C1 segment of cervical spinal cord (tissue), 14 donors: ENCODE data around the gene TNNI3.
"Not testable (repeated sequence)": the region's sequence is repeated elsewhere in the genome, so short reads cannot be mapped to it uniquely, and the experiment has no call there.

Source experiments
- DNase-seq, 14 donors: peaks; one replicate each; lab custom pipeline; 2025; lab: John Stamatoyannopoulos, UW

Gene TNNI3

DNA sequence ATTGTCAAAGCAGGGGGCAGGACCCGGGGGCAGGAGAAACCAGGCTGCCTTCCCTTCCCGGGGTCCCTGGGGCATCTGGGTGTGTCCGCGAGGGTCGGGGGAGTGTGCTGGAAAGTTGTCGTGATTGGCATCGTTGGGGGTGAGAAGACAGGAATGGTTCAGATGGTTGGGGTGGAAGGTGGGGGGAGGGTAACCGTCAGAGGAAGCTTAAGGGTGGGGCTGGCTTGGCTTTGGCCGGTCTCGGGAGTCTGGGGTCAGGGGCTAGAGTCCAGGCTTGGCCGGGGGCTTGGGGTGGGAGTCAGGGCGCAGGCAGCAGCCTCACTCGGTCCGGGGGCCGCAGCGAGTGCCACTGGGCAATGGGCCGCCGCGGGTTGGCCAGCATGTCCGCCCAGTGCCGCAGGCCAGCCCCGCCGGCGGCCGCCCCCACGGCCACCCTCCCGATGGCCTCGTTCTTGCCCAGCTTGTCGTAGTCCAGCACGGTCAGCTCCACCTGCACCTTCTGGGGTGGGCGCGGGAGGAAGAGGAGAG lies 15.7 kb upstream of the TNNI3 start:
- DNase-seq, result no peak

DNA sequence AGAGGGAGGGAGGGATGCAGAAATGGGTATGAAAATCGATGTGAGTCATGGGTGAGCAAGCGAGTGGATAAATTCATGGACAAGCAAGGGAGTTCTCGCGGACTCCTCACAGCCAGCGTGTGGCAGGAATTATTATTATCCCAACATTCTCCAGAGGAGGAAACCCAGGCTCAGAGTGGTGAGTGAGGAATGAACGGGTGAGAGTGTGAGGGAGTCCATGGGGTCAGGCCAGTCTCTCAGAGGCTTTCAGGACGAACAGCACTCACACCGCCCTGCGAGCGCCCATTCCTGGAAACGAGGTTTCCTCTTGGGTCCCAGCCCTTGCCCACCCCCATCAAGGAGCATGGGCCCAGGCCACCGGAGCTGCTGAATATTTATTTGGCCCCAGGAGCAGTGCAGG lies 15.2 kb upstream of the TNNI3 start:
- DNase-seq, result no peak

DNA sequence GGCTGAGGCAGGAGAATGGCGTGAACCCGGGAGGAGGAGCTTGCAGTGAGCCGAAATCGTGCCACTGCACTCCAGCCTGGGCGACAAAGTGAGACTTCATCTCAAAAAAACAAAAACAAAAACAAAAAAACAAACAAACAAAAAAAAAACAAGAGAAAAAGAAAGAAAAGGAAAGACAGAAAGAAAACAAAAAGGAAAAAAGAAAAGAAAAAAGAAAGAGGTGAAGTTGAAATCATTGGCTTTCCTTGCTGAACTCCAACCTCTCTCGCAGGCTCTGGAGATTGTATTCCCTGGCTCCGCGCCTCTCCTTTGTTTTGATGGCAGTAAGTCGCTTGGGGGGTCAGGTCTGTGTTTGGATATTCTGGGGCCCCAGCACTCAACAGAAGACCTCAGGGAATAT lies 14.8 kb upstream of the TNNI3 start:
- DNase-seq, result not testable (repeated sequence)

DNA sequence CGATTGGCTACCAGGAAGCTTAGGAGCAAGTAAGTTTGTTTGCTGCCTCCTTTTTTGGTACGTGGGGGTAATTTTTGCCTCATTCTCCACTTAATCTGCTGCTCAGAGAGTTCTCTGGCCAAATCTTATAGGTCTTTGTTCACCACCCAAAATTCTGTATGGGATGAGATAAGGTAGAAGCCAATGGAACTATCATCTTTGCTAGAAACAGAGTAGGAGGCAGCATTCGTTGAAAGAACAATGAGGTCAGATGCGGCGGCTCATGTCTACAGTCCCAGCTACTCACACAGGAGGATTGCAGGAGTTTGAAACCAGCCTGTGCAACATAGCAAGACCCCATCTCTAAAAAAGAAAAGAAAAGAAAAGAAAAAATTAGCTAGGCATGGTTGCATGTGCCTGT lies 13.9 kb upstream of the TNNI3 start:
- DNase-seq, result no peak

DNA sequence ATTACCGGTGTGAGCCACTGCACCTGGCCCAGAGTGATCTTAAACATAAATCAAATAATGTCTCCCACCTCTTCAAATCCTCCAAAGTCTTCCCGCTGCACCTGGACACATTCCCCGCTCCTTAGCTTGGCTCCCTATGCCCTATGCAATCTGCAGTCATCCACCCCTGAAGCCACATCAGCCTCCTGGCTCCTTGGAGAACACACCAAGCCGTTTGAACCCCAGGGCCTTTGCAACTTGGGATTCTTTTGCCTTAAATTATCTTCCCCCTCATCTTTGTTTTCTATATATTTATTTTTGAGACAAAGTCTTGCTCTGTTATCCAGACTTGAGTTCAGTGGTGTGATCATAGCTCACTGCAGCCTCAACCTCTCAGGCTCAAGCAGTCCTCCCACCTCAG lies 11.6 kb upstream of the TNNI3 start:
- no peak for DNase-seq

DNA sequence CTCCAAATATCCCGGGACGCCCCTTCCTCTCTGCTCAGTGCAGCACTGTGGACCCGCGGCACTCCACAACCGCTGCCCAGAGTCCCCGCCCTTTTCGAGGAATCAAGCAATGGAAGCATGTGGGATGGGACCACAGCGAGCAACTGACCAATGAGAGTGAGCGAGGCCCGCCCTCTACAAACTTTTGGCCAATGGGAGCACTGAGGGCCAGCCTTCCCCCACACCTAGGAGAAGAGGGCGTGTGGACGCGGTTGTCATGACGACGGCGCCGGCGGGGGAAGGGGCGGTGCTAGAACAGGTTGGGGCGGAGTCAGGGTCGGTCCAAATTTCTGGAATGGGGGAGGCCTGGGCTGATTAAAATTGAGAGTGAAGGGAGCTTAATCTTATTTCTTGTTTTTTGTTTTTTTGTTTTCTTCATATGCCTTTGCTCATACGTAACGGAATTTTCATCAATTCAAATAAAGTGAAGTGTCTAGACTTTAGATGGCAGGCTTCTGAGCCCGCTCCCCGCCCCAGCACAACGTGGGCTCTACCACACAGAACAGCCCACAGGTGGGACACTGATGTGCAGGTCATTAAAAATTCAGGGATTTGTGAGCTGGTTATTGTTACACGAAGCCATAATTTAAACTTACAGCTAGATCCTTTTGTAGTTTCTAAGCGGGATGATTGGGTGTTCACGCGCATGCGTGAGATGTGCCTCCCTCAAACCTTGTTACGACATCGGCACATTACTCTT lies 9.2 kb upstream of the TNNI3 start, which contains the start of gene DNAAF3:
Gene DNAAF3 (minus strand): TSS at position 84 of the 739 bp plus-strand sequence. CDS start 200 bp downstream, outside the sequence.
- peak; percentile 12 to 90 (median 70) for DNase-seq

DNA sequence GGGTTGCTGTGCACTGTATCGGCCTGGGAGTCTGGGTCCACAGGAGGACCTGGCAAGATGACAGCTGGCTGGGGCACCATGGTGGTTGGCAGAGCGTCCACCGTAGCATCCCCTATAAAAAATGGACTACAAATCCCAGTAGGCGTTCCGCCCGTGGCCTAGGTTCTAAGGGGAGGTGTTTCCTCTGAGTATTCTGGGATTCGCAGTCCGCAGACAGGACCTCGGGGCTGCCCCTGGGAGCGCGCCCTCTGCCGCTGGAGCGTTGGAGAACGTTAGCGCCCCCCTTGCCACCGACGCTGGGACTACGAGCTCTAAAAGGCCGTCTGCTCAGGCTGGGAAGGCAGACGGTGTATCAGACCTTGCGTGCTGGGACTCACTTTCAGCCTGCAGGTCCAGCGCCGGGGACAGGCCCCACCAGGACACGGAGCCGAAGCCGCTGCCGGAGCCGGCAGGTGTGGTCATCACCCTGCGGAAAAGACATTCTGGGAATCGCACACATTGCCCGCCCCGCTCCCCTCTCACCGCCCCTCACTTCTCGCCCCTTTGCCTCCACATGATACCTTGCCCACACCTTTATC lies 8.5 kb upstream of the TNNI3 start:
- peak in 7 of 14 donors; percentile 29 to 54 (median 37) for DNase-seq

DNA sequence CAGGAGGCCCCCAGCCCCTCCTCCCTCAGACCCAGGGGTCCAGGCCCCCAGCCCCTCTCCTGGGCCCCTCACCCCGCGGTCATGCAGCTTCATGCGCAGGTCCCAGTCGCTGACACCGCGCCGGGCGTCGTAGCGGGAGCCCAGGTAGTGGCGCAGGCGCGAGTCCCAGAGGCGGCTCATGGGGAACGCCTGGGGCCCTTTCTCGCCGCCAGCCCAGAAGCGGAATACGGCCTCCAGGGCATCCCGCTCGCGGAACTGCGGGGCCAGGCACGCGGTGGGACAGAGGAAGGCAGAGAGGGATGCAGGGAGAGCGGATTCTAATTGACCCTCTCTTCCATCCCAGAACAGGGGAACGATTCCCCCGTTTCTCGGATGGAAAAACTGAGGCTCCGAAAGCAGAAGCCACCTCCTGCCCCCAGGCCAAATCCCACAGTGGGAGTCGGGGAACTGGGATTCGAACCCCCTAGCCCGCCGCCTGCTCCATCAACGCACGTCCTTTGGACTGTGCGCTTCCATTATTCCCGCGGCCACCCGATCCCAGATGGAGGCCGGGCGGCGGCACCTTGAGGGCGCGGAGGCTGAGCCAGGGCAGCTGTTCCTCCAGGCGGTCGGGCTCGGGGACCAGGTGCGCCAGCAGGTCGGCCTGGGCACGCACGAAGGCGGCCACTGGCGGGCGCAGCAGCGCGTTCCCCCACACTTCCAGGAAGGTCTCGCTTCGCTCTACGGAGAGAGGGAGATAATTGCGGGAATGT lies 4.2 kb upstream of the TNNI3 start:
- DNase-seq, result no peak

DNA sequence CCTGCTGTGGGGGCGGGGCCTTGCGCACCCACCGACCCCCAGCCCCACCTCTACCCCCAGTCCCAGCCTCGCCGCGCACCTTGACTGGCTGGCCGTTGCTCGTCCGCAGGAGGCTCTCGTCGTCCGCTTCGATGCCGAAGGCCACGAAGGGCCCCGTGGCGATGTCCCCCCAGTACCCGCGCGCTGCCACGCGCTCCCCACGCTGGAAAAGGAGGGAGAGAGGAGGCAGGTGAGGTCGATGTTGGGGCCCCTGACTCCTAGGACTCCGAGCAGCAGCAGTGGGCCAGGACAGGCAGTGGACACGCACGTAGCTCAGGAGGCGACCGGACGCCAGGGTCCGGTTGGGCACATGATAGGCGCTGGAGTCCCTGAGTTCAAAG lies 3.4 kb upstream of the TNNI3 start:
- DNase-seq, result no peak

DNA sequence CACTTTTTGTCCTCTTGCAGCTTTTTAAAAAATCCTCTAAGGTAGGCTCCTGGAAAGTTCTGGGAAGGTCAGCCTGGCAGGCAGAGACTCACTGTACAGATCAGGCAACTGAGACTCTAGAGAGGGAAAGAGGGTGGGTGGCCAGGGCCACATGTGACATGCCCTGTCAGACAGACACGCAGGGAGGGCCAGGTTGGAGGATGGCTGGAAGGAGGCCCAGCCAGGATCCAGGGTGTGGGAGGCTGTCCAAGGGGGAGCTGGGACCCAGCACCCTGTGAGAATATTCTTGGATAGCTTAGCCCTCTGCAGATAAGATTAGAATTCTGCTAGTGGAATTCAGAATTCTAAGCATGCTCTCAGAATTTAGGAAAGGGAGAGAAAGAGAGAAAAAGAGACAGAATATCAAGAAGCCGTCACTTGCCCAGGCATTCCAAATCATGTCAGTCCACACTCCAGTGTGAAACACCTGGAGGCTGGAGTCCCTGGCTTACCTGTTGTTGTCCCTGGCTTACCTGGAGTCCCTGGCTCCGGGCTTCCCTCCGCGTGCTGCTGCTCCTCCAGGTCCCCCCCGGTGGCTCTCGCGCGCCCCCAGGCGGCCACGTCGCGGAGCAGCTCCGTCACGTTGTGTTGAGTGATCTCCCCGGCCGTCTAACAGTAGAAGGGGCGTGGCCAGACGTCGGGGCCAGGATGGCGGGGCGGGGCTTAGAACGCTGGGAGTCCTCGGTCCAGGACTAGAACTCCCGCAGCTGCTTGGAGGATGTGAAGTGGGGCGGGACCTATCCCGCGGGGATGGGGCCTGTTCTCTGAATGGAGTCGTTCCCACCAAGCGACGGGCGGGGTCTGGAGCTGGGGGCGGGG lies 2.8 kb upstream of the TNNI3 start:
- peak in 8 of 14 donors; percentile 2 to 59 (median 18) for DNase-seq

DNA sequence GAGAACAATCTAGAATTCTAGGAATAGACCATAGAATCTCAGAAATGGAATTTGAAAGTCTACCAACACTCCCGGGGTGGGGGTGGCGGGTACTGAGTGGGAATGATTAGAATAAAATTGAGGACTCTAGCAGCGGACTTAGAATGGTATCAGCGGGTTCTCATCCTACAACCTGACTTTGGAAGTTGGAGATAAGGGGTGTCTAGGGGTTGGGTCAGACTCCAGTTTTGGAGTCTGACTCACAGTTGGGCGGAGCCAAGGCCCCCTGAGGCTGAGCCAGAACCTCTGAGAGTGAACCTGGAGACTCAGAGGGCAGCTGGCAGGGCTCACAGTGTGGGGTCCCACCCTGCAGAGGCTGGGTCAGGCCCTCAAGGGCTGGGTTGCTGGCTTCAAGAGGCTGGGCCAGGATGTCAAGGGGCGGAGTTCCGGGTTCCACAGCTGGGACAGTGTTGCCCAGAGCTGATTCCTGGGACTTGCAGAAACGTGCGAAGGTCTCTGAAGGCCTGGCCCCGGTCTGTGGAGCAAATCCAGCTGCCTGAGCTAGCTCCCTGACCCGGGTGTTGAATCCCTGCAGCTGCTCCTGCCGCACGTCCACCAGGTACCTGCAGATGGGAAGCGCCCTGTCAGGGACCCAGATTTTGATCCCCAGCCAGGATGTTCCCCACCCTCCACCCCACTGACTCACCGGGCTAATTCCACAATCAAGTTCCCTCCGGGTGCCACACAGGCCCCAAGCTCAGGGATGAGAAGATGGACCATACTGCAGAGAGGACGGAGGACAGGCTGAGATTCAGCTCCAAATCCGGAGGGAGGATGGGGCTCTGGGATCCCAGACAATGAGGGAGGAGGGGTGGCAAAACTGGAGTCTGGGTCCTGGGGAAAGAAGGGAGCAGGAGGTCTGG lies 1.6 kb upstream of the TNNI3 start:
- DNase-seq, result no peak

DNA sequence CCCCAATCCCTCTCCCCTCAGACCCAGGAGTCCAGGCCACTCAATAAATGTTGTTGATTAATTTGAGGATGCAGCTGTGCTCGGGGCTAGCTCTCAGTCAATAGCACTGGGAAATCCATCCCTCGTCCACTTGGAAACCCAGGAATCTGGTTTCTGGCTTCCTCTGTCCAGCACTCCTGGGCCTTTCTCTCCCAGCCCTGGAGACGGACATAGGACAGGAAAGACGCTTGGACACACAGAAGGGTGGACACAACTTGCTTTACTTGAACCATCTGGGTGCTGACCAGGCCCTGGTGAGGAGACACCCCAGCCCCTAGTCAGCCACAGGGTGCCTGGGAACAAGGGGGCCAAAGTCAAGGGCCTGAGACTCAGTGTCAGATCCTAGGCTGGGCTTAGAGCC lies 891 bp upstream of the TNNI3 start:
- no peak for DNase-seq

DNA sequence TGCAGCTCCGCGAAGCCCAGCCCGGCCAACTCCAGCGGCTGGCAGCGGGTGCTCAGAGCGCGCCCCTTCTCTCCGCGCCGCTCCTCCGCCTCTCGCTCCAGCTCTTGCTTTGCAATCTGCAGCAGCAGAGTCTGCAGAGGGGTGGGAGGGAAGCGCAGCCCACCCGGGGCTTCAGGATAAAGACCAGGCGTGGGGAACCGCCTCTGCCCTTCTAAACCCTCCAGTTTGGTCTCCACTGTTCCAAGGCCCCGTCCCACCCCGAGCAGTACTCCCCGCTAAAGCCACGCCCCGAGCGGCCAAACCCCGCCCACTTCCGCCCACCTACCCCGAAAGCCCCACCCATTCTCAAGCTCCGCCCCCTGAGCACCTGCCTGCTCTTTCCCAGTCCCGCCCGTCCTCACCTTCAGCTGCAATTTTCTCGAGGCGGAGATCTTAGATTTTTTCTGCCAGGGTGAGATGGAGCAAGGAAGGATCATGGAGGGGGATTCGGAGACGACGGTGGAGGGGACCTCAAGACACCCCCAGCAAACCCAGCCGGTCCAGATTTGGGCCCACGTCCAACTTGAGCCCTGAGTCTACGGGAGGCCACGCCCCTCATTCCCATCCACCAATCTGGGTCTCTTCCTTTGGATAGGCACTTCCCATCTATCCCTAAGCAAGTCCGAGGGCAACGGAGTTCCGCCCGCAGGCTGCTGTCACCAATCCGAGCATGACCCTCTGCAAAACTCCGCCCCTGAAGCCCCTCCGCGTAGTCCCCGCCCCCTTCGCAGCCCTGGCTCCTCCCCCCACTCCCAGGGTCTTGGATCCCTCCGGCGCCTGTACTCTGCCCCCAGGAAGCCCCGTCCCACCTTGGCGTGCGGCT lies 1.1 kb downstream of the TNNI3 start:
- DNase-seq, result peak in 1 of 14 donors; percentile 0

DNA sequence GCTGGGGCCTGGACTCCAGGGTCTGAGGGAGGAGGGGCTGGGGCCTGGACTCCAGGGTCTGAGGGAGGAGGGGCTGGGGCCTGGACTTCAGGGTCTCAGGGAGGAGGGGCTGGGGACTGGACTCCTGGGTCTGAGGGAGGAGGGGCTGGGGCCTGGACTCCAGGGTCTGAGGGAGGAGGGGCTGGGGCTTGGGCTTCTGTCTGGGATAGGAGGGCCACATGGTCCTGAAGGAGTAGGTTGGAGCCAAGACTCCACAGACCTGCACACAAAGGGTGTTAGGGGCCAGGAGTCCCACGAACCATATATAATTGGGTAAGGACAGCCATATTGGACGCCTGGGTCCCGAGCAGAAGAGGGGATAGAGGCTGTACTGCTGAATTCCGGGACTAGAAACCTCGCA lies 1.7 kb downstream of the TNNI3 start:
- not testable (repeated sequence) for DNase-seq

DNA sequence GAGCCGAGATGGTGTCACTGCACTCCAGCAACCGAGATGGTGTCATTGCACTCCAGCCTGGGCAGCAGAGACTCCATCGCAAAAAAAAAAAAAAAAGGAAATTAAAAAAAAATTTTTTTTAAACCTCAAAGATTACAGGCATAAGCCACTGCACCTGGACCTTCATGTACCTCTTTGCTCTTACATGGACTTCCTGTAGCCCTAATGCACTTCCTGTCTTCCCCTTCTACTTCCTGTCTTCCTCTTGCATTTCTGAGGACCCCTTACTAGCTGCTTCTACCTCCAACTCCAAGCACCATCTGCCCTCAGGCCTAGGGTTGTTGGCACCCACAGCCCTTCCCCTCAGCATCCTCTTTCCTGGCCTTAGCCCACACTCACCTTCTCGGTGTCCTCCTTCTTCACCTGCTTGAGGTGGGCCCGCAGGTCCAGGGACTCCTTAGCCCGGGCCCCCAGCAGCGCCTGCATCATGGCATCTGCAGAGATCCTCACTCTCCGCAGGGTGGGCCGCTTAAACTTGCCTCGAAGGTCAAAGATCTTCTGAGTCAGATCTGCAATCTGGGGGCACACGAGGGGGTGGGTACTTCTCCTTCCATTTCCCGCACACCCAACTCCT lies 3.8 kb downstream of the TNNI3 start:
- no peak for DNase-seq

DNA sequence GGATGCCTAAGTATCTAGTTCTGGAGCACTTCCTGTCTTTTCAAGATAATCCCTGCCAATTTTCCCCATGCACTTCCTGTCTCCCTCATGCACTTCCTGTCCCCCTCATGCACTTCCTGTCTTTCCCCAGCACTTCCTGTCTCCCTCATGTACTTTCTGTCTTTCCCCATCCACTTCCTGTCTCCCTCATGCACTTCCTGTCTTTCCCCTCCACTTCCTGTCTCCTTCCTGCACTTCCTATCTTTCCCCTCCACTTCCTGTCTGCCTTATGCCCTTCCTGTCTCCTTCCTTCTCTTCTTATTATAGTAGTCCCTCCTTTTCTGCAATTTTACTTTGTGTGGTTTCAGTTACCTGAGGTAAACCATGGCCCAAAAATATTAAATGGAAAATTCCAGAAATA lies 5.5 kb downstream of the TNNI3 start:
- no peak for DNase-seq

DNA sequence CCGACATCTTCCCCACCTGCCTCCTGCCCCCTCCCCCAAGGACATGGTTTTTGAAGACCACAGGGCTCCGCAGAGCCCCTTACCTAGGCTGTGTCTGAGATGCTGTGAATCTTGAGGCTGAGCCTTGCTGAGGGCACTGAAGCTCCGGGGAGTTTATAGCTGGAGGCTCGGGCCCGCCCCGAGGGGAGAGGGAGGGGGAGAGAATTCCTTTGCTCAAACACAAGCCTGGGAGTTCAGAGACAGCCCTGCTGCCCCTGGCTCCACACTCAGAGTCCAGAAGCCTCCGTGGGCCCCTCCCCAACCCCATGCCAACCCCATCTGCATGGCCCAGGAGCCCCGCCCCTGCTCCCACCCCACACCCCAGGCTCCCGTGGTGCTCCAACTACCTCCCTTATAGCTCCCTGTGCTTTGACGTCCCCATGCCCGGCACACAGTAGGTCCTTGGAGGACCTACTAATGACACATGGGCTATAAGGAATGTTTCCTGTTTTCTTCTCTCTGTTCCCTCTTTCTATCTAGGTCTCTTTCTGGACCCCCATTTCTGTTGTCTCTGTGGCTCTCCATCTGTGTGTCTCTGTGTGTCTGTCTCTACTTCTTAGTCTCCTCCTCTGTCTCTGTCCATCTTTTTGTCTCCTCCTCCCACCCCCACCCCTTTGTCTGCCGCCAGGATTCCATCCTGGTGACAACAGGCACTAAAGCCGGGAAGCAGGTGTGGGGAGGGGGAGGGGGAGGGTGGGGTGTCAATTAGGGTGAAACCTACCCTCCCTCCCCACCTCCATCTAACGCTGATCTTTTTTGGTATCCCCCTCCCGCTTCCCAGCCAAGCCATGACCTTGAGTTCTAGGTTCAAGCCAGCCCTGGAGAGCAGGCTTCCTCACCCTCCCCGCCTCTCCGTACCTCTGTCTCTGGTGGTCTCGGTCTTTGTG lies 8.2 kb downstream of the TNNI3 start, which contains the start of gene TNNT1:
Gene TNNT1 (minus strand): TSS at position 129 of the 926 bp plus-strand sequence. CDS start 2,049 bp downstream, outside the sequence.
- DNase-seq, result no peak
